ENCODE data around the gene SLC26A9.

SLC26A9 gene, protein sequence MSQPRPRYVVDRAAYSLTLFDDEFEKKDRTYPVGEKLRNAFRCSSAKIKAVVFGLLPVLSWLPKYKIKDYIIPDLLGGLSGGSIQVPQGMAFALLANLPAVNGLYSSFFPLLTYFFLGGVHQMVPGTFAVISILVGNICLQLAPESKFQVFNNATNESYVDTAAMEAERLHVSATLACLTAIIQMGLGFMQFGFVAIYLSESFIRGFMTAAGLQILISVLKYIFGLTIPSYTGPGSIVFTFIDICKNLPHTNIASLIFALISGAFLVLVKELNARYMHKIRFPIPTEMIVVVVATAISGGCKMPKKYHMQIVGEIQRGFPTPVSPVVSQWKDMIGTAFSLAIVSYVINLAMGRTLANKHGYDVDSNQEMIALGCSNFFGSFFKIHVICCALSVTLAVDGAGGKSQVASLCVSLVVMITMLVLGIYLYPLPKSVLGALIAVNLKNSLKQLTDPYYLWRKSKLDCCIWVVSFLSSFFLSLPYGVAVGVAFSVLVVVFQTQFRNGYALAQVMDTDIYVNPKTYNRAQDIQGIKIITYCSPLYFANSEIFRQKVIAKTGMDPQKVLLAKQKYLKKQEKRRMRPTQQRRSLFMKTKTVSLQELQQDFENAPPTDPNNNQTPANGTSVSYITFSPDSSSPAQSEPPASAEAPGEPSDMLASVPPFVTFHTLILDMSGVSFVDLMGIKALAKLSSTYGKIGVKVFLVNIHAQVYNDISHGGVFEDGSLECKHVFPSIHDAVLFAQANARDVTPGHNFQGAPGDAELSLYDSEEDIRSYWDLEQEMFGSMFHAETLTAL

DNA sequence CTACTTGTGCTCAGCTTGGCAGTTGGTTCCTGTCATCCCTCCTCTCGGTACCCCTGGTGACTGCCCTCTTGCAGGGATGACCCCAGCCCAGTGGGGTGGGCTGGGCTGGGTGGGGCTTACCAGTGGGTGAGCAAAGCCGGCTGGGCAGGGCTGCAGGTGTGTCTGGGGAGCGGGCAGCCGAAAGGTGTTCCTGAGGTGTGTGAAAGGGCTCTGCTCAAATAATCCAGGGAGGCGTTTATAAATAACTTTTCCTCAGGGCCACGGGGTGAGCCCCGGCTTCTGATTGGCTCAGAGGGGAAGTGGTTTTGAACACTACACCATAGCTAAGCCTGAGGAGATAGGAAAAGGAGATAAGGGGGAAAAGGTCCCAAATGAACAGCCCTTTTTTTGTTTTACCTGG is at the start of gene SLC26A9:
SLC26A9 (minus strand) TSS at position 212 of the 400 bp plus-strand sequence. CDS start 7,636 bp downstream, outside the sequence.
- DNase-seq = no peak

DNA sequence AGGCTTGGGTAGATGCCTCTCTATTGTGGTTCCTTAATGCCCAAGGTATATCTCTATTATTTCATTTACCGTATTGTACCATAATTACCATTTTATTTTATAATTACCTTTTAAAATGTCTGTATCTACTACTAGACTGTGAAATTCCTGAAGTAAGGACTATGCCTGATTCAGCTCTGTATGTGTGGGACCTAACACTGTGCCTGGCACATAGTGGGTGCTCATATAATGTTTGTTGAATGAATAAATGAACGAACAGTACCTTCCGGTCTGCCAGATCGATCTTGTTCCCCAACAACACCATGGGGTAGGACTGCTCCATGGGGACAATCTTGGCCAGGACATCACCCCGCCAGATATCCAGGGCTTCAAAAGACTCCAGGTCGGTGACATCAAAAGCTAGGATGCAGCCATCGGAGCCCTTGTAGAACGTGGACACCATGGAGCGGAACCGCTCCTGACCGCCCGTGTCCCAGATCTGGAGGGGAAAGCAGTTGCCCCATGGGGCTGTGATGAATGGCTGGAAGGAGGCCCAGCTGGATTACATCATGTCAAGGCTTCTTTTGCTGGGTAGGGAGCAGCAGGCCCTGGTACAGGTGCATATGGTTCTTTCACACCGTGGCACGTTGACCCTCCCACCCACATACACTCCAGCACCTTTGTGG is 49.1 kb upstream of the SLC26A9 start:
- DNase-seq = no peak

DNA sequence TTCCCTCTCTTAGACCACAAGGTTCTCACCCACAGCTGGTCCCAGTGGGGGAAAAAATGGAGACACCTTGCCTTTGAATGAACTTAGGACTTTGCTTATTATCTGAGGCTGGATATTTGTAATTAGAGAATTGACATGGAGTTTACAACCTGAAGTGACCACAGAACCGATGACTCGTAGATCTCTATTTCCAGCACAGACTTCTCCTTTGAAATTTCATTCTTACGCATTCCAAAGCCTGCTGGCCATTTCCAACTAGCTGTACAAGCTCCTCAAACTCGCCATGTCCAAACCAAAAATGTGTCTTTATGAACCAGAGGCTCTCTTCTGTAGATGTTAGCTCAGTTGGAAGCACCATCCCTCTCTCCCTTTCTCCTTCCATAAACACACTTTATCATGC is 48.0 kb upstream of the SLC26A9 start:
- DNase-seq = no peak

GRCh38 chr1:205990226-205990625 is 47.0 kb upstream of the SLC26A9 start:
- no peak for DNase-seq

DNA sequence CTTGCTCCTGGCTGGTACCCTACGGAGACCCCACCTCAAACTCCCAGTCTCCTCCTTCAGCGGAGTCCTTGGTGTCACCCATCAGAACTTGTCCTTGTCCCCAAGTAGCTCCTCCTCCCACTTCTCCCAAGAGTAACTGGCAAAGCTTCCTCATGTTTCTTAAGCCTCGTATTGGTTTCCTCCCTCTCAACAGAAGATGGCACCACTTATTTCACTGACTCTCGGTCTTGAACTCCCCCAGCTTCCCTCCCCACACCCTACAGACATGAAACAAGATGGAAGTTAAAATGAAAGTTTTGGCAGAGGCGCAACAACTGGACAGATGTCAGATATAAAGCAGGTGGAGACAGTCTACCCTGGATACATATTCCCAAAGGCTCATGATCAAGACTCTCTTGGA is 46.5 kb upstream of the SLC26A9 start:
- no peak for DNase-seq

GRCh38 chr1:205988585-205988995 is 45.3 kb upstream of the SLC26A9 start:
- DNase-seq = no peak

GRCh38 chr1:205986861-205987260 is 43.6 kb upstream of the SLC26A9 start:
- no peak for DNase-seq

- no peak for DNase-seq
Measured at GRCh38 chr1:205986292-205986691, 43.0 kb upstream of the SLC26A9 start.

- DNase-seq = no peak
Measured at GRCh38 chr1:205985330-205986005, 42.2 kb upstream of the SLC26A9 start.

DNA sequence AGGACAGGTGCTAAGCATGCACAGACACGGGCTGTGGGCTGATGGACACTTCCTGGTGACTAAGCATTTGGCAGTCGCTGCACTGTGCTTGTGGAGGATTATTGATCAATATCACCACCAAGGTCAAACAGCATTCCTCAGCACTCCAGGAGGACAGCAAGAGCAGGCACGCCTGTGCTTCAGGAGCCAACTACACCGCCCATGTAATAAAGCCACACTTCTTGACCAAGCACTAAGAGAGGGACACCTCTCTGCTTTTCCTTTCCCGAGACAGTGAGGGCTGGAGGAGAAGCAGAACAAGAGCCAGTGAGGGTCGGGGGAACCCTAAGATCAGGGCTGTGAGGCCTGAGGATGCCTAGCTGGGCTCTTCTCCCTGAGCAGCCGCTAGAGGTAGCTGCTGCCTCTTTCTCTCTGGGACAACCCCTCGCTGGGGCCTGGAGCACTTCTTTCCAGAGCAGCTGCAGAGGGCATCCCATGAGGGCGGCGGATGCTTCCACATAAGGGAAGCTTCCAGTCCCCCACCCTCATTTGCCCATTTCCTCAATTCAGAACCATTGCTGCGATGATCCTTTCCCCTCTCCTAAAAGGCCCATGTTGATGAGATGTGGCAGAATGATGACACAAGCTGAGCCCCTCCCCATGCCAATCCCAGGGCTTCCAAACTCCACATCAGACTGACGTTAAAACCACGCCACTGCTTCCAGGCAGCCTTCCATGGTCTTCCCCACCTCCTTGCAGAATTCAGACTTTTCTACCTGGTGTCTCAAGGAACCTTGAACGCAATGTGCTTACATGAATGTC is 40.9 kb upstream of the SLC26A9 start:
- DNase-seq = no peak

GRCh38 chr1:205981257-205981656 is 38.0 kb upstream of the SLC26A9 start:
- no peak for DNase-seq

DNA sequence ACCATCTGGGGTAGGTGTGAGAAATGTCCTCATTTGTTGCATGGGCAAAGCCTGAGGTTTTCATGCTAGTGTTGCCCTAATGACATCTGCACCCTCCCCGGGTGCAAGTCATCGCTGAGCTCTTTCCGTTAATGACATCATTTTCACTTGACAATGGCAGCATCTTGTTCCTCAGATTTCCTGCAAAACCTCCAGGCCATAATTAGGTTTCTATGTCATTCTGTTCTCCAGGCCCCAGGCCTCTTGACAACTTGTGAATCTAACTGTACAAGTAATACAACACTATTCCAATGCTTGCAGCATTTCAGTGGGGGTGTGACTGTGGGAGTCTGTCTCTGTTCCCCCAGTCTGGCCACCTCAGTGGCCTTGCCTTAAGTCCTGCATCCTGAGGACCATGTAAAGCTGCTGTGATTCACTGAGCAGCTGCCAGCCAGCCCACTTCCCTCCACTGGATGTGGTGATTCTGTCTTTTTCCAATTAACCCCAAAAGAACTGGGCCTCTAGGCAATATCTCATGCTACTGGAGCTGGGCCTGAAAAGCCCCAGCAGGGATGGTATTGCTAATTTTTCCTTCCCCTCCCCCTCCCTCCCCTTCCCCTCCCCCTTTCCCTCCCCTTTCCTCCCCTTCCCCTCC is 37.1 kb upstream of the SLC26A9 start:
- no peak for DNase-seq

- no peak for DNase-seq
Measured at GRCh38 chr1:205979301-205979700, 36.0 kb upstream of the SLC26A9 start.

DNA sequence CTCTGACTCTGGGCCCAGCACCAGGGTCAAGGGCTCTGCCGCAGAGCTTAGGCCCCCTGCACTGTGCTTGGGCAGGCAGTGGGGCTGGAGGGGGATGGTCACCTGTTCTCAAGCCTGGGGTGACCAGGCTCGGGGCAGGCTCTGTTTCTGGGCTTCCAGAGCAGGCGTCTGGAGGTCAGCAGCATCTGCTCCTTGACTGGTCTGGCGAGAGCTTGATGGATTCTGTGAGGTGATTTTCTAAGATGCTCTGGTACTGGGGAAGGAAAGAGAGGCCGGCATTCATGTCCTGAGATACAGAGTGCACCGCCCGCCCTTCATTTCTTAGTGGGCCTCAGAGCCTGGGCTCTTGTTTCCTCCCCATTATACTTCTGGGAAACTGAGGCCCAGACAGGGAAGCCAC is 35.4 kb upstream of the SLC26A9 start:
- DNase-seq = no peak

DNA sequence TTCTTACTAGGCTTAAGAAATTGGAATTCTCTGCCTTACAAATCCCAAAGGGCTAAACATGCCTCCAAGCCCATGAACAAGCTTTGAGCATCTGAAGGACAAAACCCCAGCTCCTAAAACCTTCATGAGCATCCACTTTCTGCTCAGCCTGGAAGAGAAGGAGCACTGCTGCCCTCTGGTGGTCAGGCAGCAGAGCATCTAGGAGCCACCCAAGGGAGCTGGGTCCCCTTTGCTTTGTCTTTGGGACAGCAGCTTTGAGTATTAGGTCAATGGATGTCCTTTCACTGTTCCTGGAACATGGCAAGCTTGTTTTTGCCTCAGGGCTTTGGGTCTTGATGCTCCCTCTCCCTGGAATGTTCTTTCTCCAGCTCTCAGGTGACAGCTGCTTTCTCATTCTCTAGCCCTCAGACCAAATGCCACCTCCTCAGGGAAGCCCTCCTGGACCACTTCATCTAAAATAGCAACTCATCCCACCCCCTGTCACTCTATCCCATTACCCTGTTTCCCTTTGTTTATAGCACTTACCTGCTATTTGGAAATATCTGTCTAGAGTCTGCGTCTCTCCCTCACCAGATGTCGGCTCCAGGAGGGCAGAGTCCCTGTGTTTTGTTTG is 34.3 kb upstream of the SLC26A9 start:
- DNase-seq = peak; percentile 85

GRCh38 chr1:205976708-205977401 is 33.6 kb upstream of the SLC26A9 start:
- DNase-seq = no peak

GRCh38 chr1:205976036-205976435 is 32.8 kb upstream of the SLC26A9 start:
- DNase-seq = no peak

DNA sequence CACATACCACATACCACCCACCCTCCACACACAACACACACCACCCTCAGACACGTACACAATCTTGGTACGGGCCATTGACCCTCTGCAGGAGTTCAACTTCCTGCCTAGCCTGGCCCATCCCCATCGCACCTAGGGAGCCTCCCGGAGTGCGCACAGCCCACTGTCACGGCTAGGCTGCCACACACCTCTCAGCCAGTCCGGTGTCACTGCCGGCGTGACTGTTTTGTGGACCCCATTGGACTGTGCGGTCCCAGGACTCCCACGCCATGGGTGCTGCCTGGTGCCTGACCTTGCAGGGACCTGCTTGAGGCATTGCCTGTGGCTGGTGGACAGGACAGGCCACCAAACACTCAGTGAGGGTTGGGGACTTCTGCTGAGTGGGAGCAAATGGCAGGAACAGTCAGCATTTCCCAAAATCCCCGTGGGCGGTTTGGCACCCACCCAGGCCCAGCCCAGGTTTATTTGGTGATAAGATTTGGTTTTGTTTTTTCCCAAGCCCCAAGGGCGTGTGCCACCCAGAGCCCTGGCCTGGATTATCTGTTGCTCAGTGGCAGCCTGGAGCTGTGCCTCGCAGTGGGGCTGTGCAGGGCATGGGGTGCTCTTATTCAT is 32.2 kb upstream of the SLC26A9 start:
- DNase-seq = no peak

DNA sequence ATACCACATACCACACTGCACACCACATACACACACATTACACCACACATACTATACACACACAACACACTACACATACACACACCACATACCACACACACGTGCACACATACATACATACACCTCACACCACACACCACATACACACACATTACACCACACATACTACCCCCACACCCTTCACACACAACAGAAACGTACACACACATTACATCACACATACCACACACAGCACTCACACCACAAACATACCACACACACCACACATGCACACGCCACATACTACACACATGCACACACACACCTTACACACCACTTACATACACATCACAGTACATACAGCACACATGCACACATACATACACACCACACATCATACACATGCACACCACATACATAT is 31.5 kb upstream of the SLC26A9 start:
- DNase-seq = no peak

Measured in NCI-H1048 (cell line).